Measurements from ENCODE around the gene KLHDC4. TPM values are rescaled to one million over a fixed set of nuclear protein-coding genes. Genes with fewer than 3 reads are reported as not detected.
A peak's percentile ranks its signal among the peaks of the same experiment; 100 is the strongest.

The KLHDC4 gene
- total and polyA plus RNA-seq, 4 experiments from 2014 or later = 16.3 to 90.0 (median 50.2) TPM

- Histone ChIP-seq H3K9me3 (ENCODE audit: control insufficient read depth in 1 of 2, low read length in 2 of 2) (no peaks in the 10 kb centered on the region), H3K27me3 (ENCODE audit: insufficient read depth, low read length) (no peaks in the 10 kb centered on the region), H3K4me3 (ENCODE audit: low read length in 2 of 2) (no peak overlapping the region), H3K36me3 (ENCODE audit: insufficient read depth, low read length) (no peaks in the 10 kb centered on the region), H3K4me1 (ENCODE audit: insufficient read depth, low read length) (peaks cover 14% of the 10 kb centered on the region), H3K27ac (ENCODE audit: low read depth, low read length) (no peak overlapping the region)
- POLR2A ChIA-PET (ENCODE audit: partially characterized antibody) = interaction anchor here (1.2 kb wide), 1 partner anchor 72 kb away, joined by 4 read pairs; the partner anchor contains the start of gene KLHDC4
- peaks cover 8 to 20% (median 11%) of the 10 kb centered on the region in 4 donors for H3K4me1 Mint-ChIP-seq
- CTCF ChIA-PET (ENCODE audit: partially characterized antibody) = no interaction called here
- H3K27me3 Mint-ChIP-seq = no peaks in the 10 kb centered on the region
- H3K4me3 Mint-ChIP-seq = no peak overlapping the region
- intact Hi-C loops (cut with micrococcal nuclease) = no loop called here
- no peaks in the 10 kb centered on the region for H3K9me3 Mint-ChIP-seq
- peak overlapping the region in 1 of 7 donors; percentile 47 for H3K27ac Mint-ChIP-seq
- H3K36me3 Mint-ChIP-seq = peaks cover 0 to 10% of the 10 kb centered on the region in 2 donors
- DNase-seq = no peak
Measured at GRCh38 chr16:87694441-87695125, 71.2 kb downstream of the KLHDC4 start.

GRCh38 chr16:87693827-87694226 is 72.0 kb downstream of the KLHDC4 start:
- ChIA-PET CTCF (ENCODE audit: partially characterized antibody) (no interaction called here), POLR2A (ENCODE audit: partially characterized antibody) (interaction anchor here (1.2 kb wide), 1 partner anchor 72 kb away, joined by 4 read pairs; the partner anchor contains the start of gene KLHDC4)
- Histone ChIP-seq H3K27me3 (ENCODE audit: insufficient read depth, low read length) (no peaks in the 10 kb centered on the region), H3K4me3 (ENCODE audit: low read length in 2 of 2) (no peak overlapping the region), H3K9me3 (ENCODE audit: control insufficient read depth in 1 of 2, low read length in 2 of 2) (no peaks in the 10 kb centered on the region), H3K36me3 (ENCODE audit: insufficient read depth, low read length) (no peaks in the 10 kb centered on the region), H3K27ac (ENCODE audit: low read depth, low read length) (no peak overlapping the region), H3K4me1 (ENCODE audit: insufficient read depth, low read length) (peaks cover 10% of the 10 kb centered on the region)
- Mint-ChIP-seq H3K27me3 (no peaks in the 10 kb centered on the region), H3K27ac (no peak overlapping the region), H3K36me3 (peaks cover 0 to 10% of the 10 kb centered on the region in 2 donors), H3K4me3 (no peak overlapping the region), H3K9me3 (no peaks in the 10 kb centered on the region), H3K4me1 (peaks cover 6 to 15% (median 8%) of the 10 kb centered on the region in 4 donors)
- intact Hi-C loops (cut with micrococcal nuclease) = no loop called here
- DNase-seq = no peak

- Histone ChIP-seq H3K27me3 (ENCODE audit: insufficient read depth, low read length) (no peaks in the 10 kb centered on the region), H3K27ac (ENCODE audit: low read depth, low read length) (no peak overlapping the region), H3K36me3 (ENCODE audit: insufficient read depth, low read length) (no peaks in the 10 kb centered on the region), H3K9me3 (ENCODE audit: control insufficient read depth in 1 of 2, low read length in 2 of 2) (no peaks in the 10 kb centered on the region), H3K4me3 (ENCODE audit: low read length in 2 of 2) (no peak overlapping the region), H3K4me1 (ENCODE audit: insufficient read depth, low read length) (no peaks in the 10 kb centered on the region)
- no peaks in the 10 kb centered on the region for H3K9me3 Mint-ChIP-seq
- H3K4me1 Mint-ChIP-seq = peaks cover 0 to 4% (median 0%) of the 10 kb centered on the region in 4 donors
- H3K36me3 Mint-ChIP-seq = peaks cover 0 to 5% of the 10 kb centered on the region in 2 donors
- no peaks in the 10 kb centered on the region for H3K27me3 Mint-ChIP-seq
- ChIA-PET CTCF (ENCODE audit: partially characterized antibody) (no interaction called here), POLR2A (ENCODE audit: partially characterized antibody) (no interaction called here)
- H3K4me3 Mint-ChIP-seq = no peak overlapping the region
- no peak for DNase-seq
- no peak overlapping the region for H3K27ac Mint-ChIP-seq
- intact Hi-C loops (cut with micrococcal nuclease) = no loop called here
Measured at GRCh38 chr16:87692756-87693155, 73.0 kb downstream of the KLHDC4 start.

- H3K27ac Mint-ChIP-seq = no peak overlapping the region
- peaks cover 0 to 5% of the 10 kb centered on the region in 2 donors for H3K36me3 Mint-ChIP-seq
- ChIA-PET CTCF (ENCODE audit: partially characterized antibody) (no interaction called here), POLR2A (ENCODE audit: partially characterized antibody) (no interaction called here)
- no peaks in the 10 kb centered on the region for H3K4me1 ChIP-seq (ENCODE audit: insufficient read depth, low read length)
- H3K36me3 ChIP-seq (ENCODE audit: insufficient read depth, low read length) = no peaks in the 10 kb centered on the region
- no peaks in the 10 kb centered on the region for H3K9me3 Mint-ChIP-seq
- H3K4me3 ChIP-seq (ENCODE audit: low read length in 2 of 2) = no peak overlapping the region
- no peaks in the 10 kb centered on the region for H3K4me1 Mint-ChIP-seq
- no peak for DNase-seq
- no peaks in the 10 kb centered on the region for H3K27me3 ChIP-seq (ENCODE audit: insufficient read depth, low read length)
- no peaks in the 10 kb centered on the region for H3K27me3 Mint-ChIP-seq
- intact Hi-C loops (cut with micrococcal nuclease) = no loop called here
- H3K4me3 Mint-ChIP-seq = no peak overlapping the region
- H3K27ac ChIP-seq (ENCODE audit: low read depth, low read length) = no peak overlapping the region
- H3K9me3 ChIP-seq (ENCODE audit: control insufficient read depth in 1 of 2, low read length in 2 of 2) = no peaks in the 10 kb centered on the region
Measured at GRCh38 chr16:87692176-87692575, 73.6 kb downstream of the KLHDC4 start.

- Histone ChIP-seq H3K36me3 (ENCODE audit: insufficient read depth, low read length) (no peaks in the 10 kb centered on the region), H3K4me3 (ENCODE audit: low read length in 2 of 2) (no peak overlapping the region), H3K27me3 (ENCODE audit: insufficient read depth, low read length) (no peaks in the 10 kb centered on the region), H3K4me1 (ENCODE audit: insufficient read depth, low read length) (no peaks in the 10 kb centered on the region), H3K27ac (ENCODE audit: low read depth, low read length) (no peak overlapping the region), H3K9me3 (ENCODE audit: control insufficient read depth in 1 of 2, low read length in 2 of 2) (no peaks in the 10 kb centered on the region)
- intact Hi-C loops (cut with micrococcal nuclease) = no loop called here
- H3K36me3 Mint-ChIP-seq = peaks cover 0 to 4% of the 10 kb centered on the region in 2 donors
- H3K4me1 Mint-ChIP-seq = no peaks in the 10 kb centered on the region
- H3K27ac Mint-ChIP-seq = peak overlapping the region in 1 of 7 donors; percentile 19
- no peak overlapping the region for H3K4me3 Mint-ChIP-seq
- no peaks in the 10 kb centered on the region for H3K27me3 Mint-ChIP-seq
- DNase-seq = no peak
- no peaks in the 10 kb centered on the region for H3K9me3 Mint-ChIP-seq
- POLR2A ChIA-PET (ENCODE audit: partially characterized antibody) = no interaction called here
- CTCF ChIA-PET (ENCODE audit: partially characterized antibody) = no interaction called here
Measured at GRCh38 chr16:87691686-87692079, 74.1 kb downstream of the KLHDC4 start.

- Histone ChIP-seq H3K9me3 (ENCODE audit: control insufficient read depth in 1 of 2, low read length in 2 of 2) (no peaks in the 10 kb centered on the region), H3K4me1 (ENCODE audit: insufficient read depth, low read length) (no peaks in the 10 kb centered on the region), H3K36me3 (ENCODE audit: insufficient read depth, low read length) (no peaks in the 10 kb centered on the region), H3K27ac (ENCODE audit: low read depth, low read length) (no peak overlapping the region), H3K27me3 (ENCODE audit: insufficient read depth, low read length) (no peaks in the 10 kb centered on the region), H3K4me3 (ENCODE audit: low read length in 2 of 2) (no peak overlapping the region)
- no peaks in the 10 kb centered on the region for H3K4me1 Mint-ChIP-seq
- H3K27ac Mint-ChIP-seq = peak overlapping the region in 1 of 7 donors; percentile 19
- DNase-seq = no peak
- CTCF ChIA-PET (ENCODE audit: partially characterized antibody) = no interaction called here
- peaks cover 0 to 4% of the 10 kb centered on the region in 2 donors for H3K36me3 Mint-ChIP-seq
- H3K27me3 Mint-ChIP-seq = no peaks in the 10 kb centered on the region
- intact Hi-C loops (cut with micrococcal nuclease) = no loop called here
- POLR2A ChIA-PET (ENCODE audit: partially characterized antibody) = no interaction called here
- no peak overlapping the region for H3K4me3 Mint-ChIP-seq
- H3K9me3 Mint-ChIP-seq = no peaks in the 10 kb centered on the region
Measured at GRCh38 chr16:87690911-87691685, 74.7 kb downstream of the KLHDC4 start.

GRCh38 chr16:87689956-87690465 is 75.8 kb downstream of the KLHDC4 start:
- Histone ChIP-seq H3K27me3 (ENCODE audit: insufficient read depth, low read length) (no peaks in the 10 kb centered on the region), H3K9me3 (ENCODE audit: control insufficient read depth in 1 of 2, low read length in 2 of 2) (no peaks in the 10 kb centered on the region), H3K4me1 (ENCODE audit: insufficient read depth, low read length) (no peaks in the 10 kb centered on the region), H3K36me3 (ENCODE audit: insufficient read depth, low read length) (no peaks in the 10 kb centered on the region), H3K27ac (ENCODE audit: low read depth, low read length) (no peak overlapping the region), H3K4me3 (ENCODE audit: low read length in 2 of 2) (no peak overlapping the region)
- no peak overlapping the region for H3K27ac Mint-ChIP-seq
- intact Hi-C loops (cut with micrococcal nuclease) = no loop called here
- POLR2A ChIA-PET (ENCODE audit: partially characterized antibody) = no interaction called here
- no peaks in the 10 kb centered on the region for H3K9me3 Mint-ChIP-seq
- peaks cover 0 to 3% of the 10 kb centered on the region in 2 donors for H3K36me3 Mint-ChIP-seq
- DNase-seq = no peak
- H3K4me1 Mint-ChIP-seq = no peaks in the 10 kb centered on the region
- no peaks in the 10 kb centered on the region for H3K27me3 Mint-ChIP-seq
- H3K4me3 Mint-ChIP-seq = no peak overlapping the region
- CTCF ChIA-PET (ENCODE audit: partially characterized antibody) = no interaction called here

All from CD4-positive, alpha-beta memory T cell (primary cell).